Dermis lymphatic vessel endothelial cell (primary cell): Measurements from ENCODE around the gene PAGE5. TPM values are rescaled to one million over a fixed set of nuclear protein-coding genes. Genes with fewer than 3 reads are reported as not detected.

Experiments used
- total RNA-seq: library from RNA; depleted of rRNA; stranded (reverse); fragments of >200 nt; gene quantifications from 2 replicates; pipeline ENCODE4 v1.2.1, GENCODE V29; 2014

The PAGE5 gene, protein sequence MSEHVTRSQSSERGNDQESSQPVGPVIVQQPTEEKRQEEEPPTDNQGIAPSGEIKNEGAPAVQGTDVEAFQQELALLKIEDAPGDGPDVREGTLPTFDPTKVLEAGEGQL
- not detected in 2 replicates for total RNA-seq

DNA sequence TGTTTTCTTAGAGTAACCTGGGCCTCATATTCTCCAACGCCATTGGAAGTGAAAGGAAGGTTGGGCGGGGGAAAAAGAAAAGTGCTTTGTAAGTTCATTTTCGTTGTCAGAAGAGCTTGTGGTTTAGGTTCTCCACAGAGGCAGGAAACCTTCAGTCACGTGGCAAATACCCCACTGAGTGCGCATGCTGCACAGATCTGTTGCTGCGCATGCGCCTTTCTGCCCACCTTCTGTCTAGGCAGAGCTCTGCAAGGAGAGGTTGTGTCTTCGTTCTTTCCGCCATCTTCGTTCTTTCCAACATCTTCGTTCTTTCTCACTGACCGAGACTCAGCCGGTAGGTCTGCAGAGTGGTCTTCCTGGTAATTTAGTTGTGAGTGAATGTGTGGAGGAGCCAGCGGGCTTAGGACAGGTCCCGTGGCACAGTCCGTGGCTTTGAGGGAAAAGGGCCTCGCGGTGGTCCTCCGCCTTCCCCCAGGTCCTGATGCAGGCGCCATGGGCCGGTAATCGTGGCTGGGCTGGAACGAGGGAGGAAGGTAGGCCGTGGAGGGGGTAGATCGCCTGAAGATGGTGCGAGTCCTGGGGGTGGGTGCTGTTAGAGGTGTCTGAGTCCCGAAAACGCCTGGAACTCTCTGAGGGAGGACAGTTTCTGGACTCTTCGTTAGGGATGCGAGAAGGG, at the start of gene PAGE5:
Gene PAGE5 (plus strand): TSS at position 228 of the 676 bp plus-strand sequence. CDS start 1,037 bp downstream, outside the sequence.

DNA sequence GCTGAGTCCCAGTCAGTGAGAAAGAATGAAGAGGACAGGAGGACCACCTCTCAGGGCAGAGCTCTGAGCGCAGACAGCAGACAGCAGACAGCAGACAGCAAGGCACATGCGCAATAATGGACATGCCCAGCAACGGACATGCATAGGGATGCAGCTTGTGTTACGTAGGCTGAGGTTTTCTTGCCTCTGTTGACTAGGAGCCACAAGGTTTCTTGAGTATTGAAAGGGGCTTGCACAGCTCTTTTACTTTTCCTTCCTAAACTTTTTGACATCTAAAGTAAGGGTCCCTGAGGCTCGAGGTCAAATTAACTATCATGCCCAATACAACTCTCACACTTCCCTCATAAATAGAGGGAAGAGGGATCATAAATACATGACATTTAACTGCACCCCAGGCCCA, 44.7 kb downstream of the PAGE5 start, which contains the start of gene PAGE3:
Gene PAGE3 (minus strand): TSS at position 101 of the 400 bp plus-strand sequence. CDS start 1,013 bp downstream, outside the sequence.

Other genes with a start within 250 kb of the PAGE5 start
- gene PFKFB1, start 226.2 kb upstream of the PAGE5 start, total RNA-seq = under 0.01 TPM in 2 replicates
- 5.1 and 5.7 TPM in 2 replicates for gene APEX2, start 220.0 kb upstream of the PAGE5 start, total RNA-seq
- gene ALAS2, start 189.4 kb upstream of the PAGE5 start, total RNA-seq = not detected in 2 replicates
- gene PAGE2B, start 145.3 kb upstream of the PAGE5 start, total RNA-seq = not detected in 2 replicates
- not detected in 2 replicates for gene PAGE2, start 131.3 kb upstream of the PAGE5 start, total RNA-seq
- gene PAGE3, start 44.6 kb downstream of the PAGE5 start, total RNA-seq = not detected in 2 replicates
- gene MAGEH1, start 231.8 kb downstream of the PAGE5 start, total RNA-seq = 13.3 and 15.2 TPM in 2 replicates